Glutamatergic neuron (in vitro differentiated cells): ENCODE data around the gene TMEM150C. TPM values are rescaled to one million over a fixed set of nuclear protein-coding genes. Genes with fewer than 3 reads are reported as not detected.
"Not testable (repeated sequence)": the region's sequence is repeated elsewhere in the genome, so short reads cannot be mapped to it uniquely, and the experiment has no call there.

ENCODE experiments used
- DNase-seq: peaks from one replicate; pipeline ENCODE4 v3.0.0; 2022
- H3K27ac Mint-ChIP-seq: one replicate; pipeline ENCODE4 v1.8.0; 2020; ENCODE audit warnings: mild to moderate bottlenecking, mixed read lengths, inconsistent platforms; ENCODE audit not compliant: unreplicated experiment
- H3K27me3 Mint-ChIP-seq: one replicate; pipeline ENCODE4 v1.8.0; 2020; ENCODE audit warnings: mild to moderate bottlenecking, moderate library complexity, mixed read lengths, inconsistent platforms; ENCODE audit not compliant: unreplicated experiment
- H3K36me3 Mint-ChIP-seq: one replicate; pipeline ENCODE4 v1.8.0; 2020; ENCODE audit warnings: mild to moderate bottlenecking, mixed read lengths, inconsistent platforms; ENCODE audit not compliant: unreplicated experiment
- H3K4me1 Mint-ChIP-seq: one replicate; pipeline ENCODE4 v1.8.0; 2020; ENCODE audit warnings: mild to moderate bottlenecking, low read depth, mixed read lengths, inconsistent platforms; ENCODE audit not compliant: unreplicated experiment
- H3K4me3 Mint-ChIP-seq: one replicate; pipeline ENCODE4 v1.8.0; 2020; ENCODE audit warnings: mild to moderate bottlenecking, mixed read lengths, inconsistent platforms; ENCODE audit not compliant: unreplicated experiment
- H3K9me3 Mint-ChIP-seq: one replicate; pipeline ENCODE4 v1.8.0; 2020; ENCODE audit warnings: mild to moderate bottlenecking, moderate library complexity, mixed read lengths, inconsistent platforms; ENCODE audit not compliant: unreplicated experiment
- total RNA-seq: library from RNA; stranded (reverse); fragmentation: NEBNext Ultra II Directional; extraction: Animal tissue kit (Norgen Biotek cat#: 25700); gene quantifications from one replicate; pipeline ENCODE4 v1.2.1, GENCODE V29; 2021; ENCODE audit not compliant: unreplicated experiment
- TF ChIP-seq, protein P1 (sequence below): fragments of 200-600 bp; sonication (generic); IDR thresholded peaks from one replicate; pipeline ENCODE4 v1.5.0; 2021; ENCODE audit not compliant: partially characterized antibody, unreplicated experiment

TMEM150C gene
- total RNA-seq, 1 donor from 2014 or later: 5.1 TPM

GRCh38 chr4:82481506-82481840, 80.3 kb downstream of the TMEM150C start:
- H3K27ac Mint-ChIP-seq: no peak overlapping the region
- no peak for DNase-seq
- H3K4me1 Mint-ChIP-seq: no peaks in the 10 kb centered on the region

DNA sequence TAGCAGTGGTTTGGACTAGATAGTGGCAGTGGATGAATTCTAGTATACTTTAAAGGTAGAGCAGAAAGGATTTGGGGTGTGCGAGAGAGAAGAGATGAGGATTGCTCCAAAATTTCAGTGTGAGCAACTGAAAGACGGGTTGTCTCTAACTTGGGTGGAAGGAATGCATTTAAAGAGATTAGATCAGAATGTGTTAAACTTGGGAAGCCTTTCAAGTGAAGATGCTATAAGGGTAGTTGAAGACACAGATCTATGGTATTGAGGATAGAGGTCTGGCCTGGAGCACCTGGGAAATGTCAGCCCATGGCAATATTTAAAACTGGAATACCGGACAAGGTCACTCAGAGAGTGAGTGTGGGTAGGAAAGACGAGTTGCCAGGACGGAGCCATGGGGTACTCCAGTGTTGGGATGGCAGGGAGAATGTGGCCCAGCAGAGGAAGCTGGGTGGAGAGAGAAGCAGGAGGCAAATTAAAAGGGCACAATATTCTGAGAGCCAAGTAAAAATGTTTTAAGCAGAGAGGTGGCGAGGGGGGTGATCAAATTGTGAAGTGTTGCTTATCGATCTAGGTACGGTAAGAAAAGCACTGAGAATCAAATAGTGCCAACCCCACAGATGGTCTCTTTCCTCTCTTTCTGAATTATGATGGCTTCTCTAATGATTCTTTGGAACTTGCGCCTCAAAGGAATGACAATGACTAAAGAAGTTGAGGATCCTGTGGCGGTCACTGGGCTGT, 80.8 kb downstream of the TMEM150C start:
- no peaks in the 10 kb centered on the region for H3K4me1 Mint-ChIP-seq
- H3K27ac Mint-ChIP-seq: no peak overlapping the region
- no peaks in the 10 kb centered on the region for H3K36me3 Mint-ChIP-seq
- peaks cover 1% of the 10 kb centered on the region for H3K9me3 Mint-ChIP-seq
- TF ChIP-seq, protein P1, sequence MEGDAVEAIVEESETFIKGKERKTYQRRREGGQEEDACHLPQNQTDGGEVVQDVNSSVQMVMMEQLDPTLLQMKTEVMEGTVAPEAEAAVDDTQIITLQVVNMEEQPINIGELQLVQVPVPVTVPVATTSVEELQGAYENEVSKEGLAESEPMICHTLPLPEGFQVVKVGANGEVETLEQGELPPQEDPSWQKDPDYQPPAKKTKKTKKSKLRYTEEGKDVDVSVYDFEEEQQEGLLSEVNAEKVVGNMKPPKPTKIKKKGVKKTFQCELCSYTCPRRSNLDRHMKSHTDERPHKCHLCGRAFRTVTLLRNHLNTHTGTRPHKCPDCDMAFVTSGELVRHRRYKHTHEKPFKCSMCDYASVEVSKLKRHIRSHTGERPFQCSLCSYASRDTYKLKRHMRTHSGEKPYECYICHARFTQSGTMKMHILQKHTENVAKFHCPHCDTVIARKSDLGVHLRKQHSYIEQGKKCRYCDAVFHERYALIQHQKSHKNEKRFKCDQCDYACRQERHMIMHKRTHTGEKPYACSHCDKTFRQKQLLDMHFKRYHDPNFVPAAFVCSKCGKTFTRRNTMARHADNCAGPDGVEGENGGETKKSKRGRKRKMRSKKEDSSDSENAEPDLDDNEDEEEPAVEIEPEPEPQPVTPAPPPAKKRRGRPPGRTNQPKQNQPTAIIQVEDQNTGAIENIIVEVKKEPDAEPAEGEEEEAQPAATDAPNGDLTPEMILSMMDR: no peak
- no peaks in the 10 kb centered on the region for H3K27me3 Mint-ChIP-seq
- no peak for DNase-seq
- H3K4me3 Mint-ChIP-seq: no peak overlapping the region

More at GRCh38 chr4:82481506-82481840, 80.3 kb downstream of the TMEM150C start:
- TF ChIP-seq, protein P1: no peak
- H3K36me3 Mint-ChIP-seq: no peaks in the 10 kb centered on the region
- no peak overlapping the region for H3K4me3 Mint-ChIP-seq
- no peaks in the 10 kb centered on the region for H3K27me3 Mint-ChIP-seq
- H3K9me3 Mint-ChIP-seq: peaks cover 1% of the 10 kb centered on the region

DNA sequence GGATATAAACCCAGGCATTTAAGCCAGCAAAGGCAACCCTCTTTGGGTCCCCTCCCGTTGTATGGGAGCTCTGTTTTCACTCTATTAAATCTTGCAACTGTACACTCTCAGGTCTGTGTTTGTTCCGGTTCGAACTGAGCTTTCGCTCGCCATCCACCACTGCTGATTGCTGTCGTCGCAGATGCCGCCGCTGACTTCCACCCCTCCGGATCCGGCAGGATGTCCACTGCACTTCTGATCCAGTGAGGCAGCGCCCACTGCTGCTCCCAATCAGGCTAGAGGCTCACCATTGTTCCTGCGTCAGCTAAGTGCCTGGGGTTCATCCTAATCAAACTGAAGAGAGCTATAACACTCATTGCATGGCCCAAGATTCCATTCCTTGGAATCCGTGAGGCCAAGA, 82.2 kb downstream of the TMEM150C start:
- TF ChIP-seq, protein P1: no peak
- no peak overlapping the region for H3K4me3 Mint-ChIP-seq
- H3K9me3 Mint-ChIP-seq: no peaks in the 10 kb centered on the region
- H3K27me3 Mint-ChIP-seq: no peaks in the 10 kb centered on the region
- H3K27ac Mint-ChIP-seq: no peak overlapping the region
- H3K36me3 Mint-ChIP-seq: no peaks in the 10 kb centered on the region
- no peak for DNase-seq
- no peaks in the 10 kb centered on the region for H3K4me1 Mint-ChIP-seq

- DNase-seq, H3K27ac Mint-ChIP-seq, H3K36me3 Mint-ChIP-seq, H3K27me3 Mint-ChIP-seq, H3K4me1 Mint-ChIP-seq, H3K9me3 Mint-ChIP-seq, H3K4me3 Mint-ChIP-seq: not testable (repeated sequence)
Measured at GRCh38 chr4:82477469-82477868, 84.3 kb downstream of the TMEM150C start.

DNA sequence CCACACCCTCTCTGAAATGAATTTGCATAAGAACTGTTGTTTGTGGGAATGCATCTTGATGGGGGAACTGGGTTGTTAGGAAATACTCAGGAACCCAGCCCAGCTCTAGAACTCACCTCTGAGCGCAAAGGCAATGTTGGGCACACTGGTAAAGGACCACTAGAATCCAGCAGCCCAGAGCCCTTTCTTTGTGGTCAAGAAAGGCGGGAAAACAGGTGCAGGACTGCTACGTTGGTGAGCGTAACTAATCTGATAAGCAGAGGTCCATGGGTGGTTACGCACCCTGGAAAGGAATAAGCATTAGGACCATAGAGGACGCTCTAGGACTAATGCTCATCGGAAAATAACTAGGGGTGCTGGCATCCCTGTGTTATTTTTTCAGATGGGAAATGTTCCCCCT, 85.9 kb downstream of the TMEM150C start:
- H3K9me3 Mint-ChIP-seq, H3K27me3 Mint-ChIP-seq, H3K27ac Mint-ChIP-seq, DNase-seq, H3K4me3 Mint-ChIP-seq, H3K36me3 Mint-ChIP-seq, H3K4me1 Mint-ChIP-seq: not testable (repeated sequence)

GRCh38 chr4:82473621-82474164, 88.1 kb downstream of the TMEM150C start:
- Mint-ChIP-seq H3K27me3 (no peaks in the 10 kb centered on the region), H3K9me3 (no peaks in the 10 kb centered on the region), H3K36me3 (no peaks in the 10 kb centered on the region), H3K4me3 (no peak overlapping the region), H3K4me1 (no peaks in the 10 kb centered on the region), H3K27ac (no peak overlapping the region)
- DNase-seq: no peak
- TF ChIP-seq, protein P1: no peak

- H3K36me3 Mint-ChIP-seq, DNase-seq, H3K27ac Mint-ChIP-seq, H3K9me3 Mint-ChIP-seq, H3K27me3 Mint-ChIP-seq, H3K4me1 Mint-ChIP-seq, H3K4me3 Mint-ChIP-seq: not testable (repeated sequence)
Measured at GRCh38 chr4:82473080-82473479, 88.7 kb downstream of the TMEM150C start.
